GM18858 (cell line): Measurements from ENCODE around the gene SLC24A3.
"Not testable (repeated sequence)": the region's sequence is repeated elsewhere in the genome, so short reads cannot be mapped to it uniquely, and the experiment has no call there.

Experiments used
- ATAC-seq: cut with Tn5 transposase; IDR thresholded peaks from one replicate; pipeline ENCODE4 v1.9.1; 2021; ENCODE audit not compliant: unreplicated experiment

The SLC24A3 gene

GRCh38 chr20:19616081-19616480, 403.6 kb downstream of the SLC24A3 start:
- ATAC-seq = no peak

- no peak for ATAC-seq
Measured at GRCh38 chr20:19616620-19617019, 404.2 kb downstream of the SLC24A3 start.

- ATAC-seq = no peak
Measured at GRCh38 chr20:19617256-19617655, 404.8 kb downstream of the SLC24A3 start.

DNA sequence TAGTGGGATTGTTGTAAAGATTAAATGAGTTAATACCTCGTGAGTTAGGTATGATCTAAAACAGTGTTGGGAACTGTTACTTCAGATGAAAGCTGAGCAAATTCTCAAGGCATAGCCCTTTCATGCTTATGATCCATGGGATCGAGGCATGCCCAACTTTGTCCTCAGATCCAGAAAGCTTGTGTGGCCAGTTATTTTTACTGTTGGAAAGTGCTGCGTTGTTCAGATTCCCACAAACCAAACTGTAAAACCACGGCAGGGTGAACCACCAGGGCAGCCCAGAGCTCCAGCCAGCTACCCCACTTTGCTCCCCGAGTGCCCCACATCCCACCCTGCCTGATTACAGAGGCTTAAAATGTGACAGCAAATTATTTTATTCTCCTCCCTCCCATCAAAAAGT, 406.3 kb downstream of the SLC24A3 start:
- no peak for ATAC-seq

- no peak for ATAC-seq
Measured at GRCh38 chr20:19619904-19620430, 407.5 kb downstream of the SLC24A3 start.

GRCh38 chr20:19620446-19620845, 408.0 kb downstream of the SLC24A3 start:
- no peak for ATAC-seq

DNA sequence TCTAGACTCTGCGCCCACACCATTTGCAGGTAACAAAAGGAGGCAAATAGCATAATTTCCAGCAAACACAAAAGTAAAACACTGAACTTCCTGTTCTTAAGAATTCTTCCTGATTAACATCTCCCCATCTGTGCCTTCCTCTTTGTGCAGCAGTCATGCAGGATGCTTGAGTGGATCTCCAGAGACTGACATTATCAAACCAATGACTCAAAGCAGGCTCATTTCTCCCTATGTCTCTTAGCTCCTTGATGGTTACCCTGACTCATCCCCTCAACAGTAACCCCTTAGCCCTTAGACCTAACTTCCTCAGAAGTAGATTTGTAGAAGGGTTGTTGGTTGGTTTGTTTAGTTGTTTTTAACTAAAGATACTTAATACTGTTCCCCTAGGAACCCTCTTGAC, 408.6 kb downstream of the SLC24A3 start:
- ATAC-seq = no peak

DNA sequence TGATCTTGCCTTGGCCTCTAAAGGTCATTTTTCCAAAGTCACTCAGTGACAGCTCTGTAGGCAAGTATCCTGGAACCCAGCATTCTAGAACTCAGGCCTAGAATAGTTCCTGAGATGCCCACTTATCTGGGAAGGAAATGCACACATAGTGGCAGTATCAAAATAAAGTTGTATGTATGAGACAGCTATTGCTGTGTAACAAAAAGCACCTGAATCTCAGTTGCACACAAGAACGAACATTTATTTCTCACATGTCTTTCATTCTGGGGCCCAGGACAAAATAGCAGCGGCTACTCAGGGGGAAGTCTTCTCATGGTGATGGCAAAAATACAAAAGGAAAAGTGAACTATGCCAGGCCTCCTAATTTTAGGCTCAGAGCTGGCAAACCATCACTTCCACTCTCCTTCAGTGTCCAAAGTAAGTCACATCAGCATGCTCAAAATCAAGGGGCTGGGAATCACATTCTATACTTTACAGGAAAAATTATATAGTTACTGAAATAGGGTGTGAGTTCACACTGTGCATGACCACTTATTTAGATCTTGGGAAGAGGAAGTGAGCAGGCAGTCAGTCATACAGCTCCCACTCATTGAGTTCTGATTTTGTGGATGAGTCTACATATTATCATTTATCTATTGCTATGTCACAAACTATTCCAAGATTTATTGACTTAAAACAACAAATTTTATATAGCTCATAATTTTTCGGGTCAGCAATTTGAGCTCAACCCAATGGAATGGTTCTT, 412.0 kb downstream of the SLC24A3 start:
- no peak for ATAC-seq

DNA sequence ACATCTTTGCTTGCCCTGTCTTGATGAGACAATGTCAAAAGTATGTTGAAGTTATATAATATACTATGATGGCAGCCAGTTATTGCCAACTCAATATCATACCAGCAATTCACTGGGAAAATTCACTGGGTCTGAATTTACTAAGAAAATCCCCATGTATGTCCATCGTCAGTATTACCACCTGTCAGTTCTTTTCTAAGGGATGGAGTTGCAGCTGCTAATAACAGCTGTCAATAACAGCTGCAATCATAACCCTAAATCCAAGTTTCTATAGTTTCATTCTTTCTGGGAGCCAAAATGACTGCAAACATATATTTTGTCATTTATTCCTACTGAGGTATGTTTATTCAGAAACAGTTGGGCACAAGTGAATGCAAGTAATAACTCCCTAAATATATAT, 413.0 kb downstream of the SLC24A3 start:
- no peak for ATAC-seq

GRCh38 chr20:19626896-19627295, 414.5 kb downstream of the SLC24A3 start:
- no peak for ATAC-seq

DNA sequence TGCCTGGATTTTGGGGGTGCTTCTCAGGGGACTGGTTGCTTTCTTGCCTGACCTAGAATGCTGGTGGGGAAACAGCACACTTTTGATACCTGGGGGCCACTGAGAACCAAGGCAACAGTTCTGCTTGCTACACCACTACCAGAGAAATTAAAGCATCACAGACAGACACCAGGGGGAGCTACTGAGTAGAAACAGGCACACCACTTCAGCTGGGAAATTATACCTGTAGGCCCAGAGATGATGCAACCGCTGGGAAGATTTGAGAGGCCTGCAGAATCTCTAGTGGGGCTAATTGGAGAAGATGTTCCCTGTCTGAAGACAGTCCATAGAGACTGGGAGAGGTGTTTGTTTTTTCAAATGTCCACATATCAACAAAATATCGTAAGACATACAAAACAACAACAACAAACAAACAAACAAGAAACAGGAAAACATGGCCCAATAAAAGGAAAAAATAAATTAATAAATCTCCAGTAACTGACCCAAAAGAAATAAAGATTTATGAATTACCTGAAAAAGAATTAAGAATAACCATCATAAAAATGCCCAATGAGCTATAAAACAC, 416.2 kb downstream of the SLC24A3 start:
- no peak for ATAC-seq

DNA sequence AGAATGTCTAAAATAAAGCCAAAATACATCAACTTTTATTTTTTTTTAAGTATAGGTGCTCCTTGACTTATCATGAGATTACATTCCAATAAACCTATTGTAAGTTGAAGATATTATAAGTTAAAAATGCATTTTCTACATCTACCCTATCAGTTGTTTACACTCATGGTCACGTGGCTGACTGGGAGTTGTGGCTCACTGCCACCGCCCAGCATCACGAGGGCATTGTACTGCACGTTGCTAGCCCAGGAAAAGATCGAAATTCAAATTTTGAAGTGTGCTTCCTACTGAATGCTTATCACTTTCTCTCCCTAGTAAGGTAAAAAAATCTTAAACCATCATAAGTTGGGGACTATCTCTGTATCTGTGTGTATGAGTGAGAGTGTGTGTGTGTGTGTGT, 419.0 kb downstream of the SLC24A3 start:
- no peak for ATAC-seq

DNA sequence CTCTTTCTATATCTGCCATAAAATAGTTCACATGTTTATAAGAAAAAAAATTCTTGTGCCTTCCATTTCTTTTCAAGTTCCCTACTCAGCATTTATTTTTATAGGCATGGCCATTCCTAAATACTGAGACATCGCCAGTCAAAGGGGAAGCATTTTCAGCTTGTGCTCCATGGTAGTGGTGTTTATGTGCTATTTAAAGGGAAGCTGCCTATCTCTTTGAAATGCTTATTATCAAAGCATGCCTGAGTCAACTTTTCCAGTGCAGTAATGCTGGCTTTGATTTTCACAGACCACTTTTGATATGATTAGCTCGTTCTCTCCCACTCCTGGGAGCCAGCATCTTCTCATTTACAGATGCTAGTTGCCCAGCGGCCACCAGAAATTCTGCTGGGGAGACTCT, 421.5 kb downstream of the SLC24A3 start:
- ATAC-seq = no peak

GRCh38 chr20:19639471-19640045, 427.1 kb downstream of the SLC24A3 start:
- ATAC-seq = not testable (repeated sequence)

DNA sequence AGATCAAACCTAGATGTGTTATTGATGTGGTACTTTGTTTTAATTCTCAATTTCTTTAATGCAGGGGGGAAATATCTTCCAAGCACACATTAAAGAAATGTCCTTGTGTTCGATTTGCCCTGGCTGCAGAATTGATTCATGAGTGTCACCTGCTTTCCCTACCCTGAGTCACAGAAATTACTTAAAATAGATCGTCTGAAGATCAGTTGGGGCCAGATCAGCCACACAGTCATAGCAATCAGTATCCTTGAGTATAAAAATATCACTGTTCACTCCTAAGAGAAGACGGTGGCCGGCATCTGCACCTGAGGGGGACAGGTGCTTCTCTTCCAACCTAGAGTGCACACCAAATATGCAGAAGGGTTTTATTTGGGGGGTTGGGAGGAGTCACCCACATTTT, 430.4 kb downstream of the SLC24A3 start:
- ATAC-seq = no peak

DNA sequence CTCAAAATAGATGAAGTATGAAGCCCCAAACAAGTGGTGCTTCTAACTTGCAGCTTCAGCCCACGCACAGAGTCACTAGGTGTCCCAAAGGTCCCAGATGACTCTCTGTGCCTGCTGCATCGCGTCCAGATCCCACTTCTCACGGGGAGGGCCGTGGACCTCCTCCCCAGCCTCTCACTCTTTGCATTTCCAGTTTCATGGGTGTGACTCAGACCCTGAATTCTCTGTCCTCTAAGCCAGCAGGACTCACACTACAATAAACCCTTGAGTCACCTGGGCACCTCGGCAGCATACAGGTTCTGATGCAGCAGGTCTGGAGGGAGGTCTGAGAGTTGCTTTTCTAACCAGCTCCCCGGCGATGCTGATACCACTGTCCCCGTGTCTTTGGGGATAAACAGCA, 431.6 kb downstream of the SLC24A3 start:
- no peak for ATAC-seq

GRCh38 chr20:19646963-19647362, 434.5 kb downstream of the SLC24A3 start:
- no peak for ATAC-seq

- no peak for ATAC-seq
Measured at GRCh38 chr20:19648024-19648423, 435.6 kb downstream of the SLC24A3 start.

DNA sequence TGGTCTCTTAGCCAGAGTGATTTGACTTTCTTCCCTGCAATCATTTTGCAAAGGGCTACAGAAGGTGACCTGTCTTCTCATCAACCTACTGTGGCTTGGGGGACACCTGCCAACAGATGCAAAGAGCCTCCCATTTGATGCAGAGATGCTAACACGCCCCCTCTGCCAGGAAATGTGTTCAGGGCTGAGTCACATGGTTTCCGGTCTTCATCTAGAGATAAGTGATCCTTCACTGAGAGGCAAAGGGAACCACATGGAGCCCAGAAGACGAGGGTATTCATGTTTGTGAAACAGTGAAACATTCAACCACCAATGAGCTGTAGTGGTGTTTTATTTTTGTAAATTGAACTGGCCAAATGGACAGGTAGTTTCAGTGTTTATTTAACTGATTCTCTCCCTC, 436.6 kb downstream of the SLC24A3 start:
- ATAC-seq = no peak

- no peak for ATAC-seq
Measured at GRCh38 chr20:19652591-19653026, 440.2 kb downstream of the SLC24A3 start.

DNA sequence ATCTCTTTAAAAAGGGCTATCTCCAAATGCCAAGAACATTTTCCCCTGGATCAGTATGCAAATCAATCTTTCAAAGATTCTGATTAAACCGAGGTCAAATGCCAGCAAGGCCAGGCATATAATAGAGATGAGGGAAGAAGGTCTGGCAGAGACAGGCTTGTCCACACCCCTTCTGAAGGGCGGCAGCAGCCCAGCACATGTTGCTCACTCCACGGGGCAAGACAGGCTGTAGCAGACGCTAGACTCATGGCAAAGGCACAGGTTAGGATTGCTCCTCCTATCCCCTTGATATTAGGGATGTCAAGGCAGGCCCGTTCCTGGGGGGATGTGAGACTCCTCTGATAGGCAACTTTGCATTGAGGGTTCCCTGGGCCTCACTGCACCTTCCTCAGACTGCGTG, 440.9 kb downstream of the SLC24A3 start:
- no peak for ATAC-seq

GRCh38 chr20:19654921-19655320, 442.5 kb downstream of the SLC24A3 start:
- no peak for ATAC-seq
